SK-N-SH treated with all-trans-retinoic acid at 6 μM for 48 hours (cell line): ENCODE results near the gene CYP2S1.

ENCODE experiments used
- ATAC-seq: fragments of 200-7000 bp; cut with Tn5 transposase; 3 replicates; pipeline ENCODE4 v1.9.1; 2020; ENCODE audit warnings: mild to moderate bottlenecking, moderate library complexity
- ARNTL ChIP-seq: fragments of 450-650 bp; formaldehyde crosslinking; IDR thresholded peaks from 2 replicates; pipeline ENCODE4 v1.5.0; 2020; ENCODE audit warnings: low read depth, mild to moderate bottlenecking, moderate library complexity, borderline replicate concordance
- CSDC2 ChIP-seq: fragments of 250-450 bp; sonication (Bioruptor Pico); IDR thresholded peaks from 2 replicates; pipeline ENCODE4 v1.5.0; 2020; ENCODE audit warnings: mild to moderate bottlenecking, moderate library complexity
- CSRNP3 ChIP-seq: fragments of 250-450 bp; sonication (Bioruptor Pico); IDR thresholded peaks from 2 replicates; pipeline ENCODE4 v1.5.1; 2021; ENCODE audit warnings: mild to moderate bottlenecking, moderate library complexity
- ESRRG ChIP-seq: fragments of 250-450 bp; sonication (Bioruptor Pico); IDR thresholded peaks from 2 replicates; pipeline ENCODE4 v1.6.1; 2021; ENCODE audit warnings: mild to moderate bottlenecking
- GLIS3 ChIP-seq: fragments of 250-450 bp; sonication (Bioruptor Pico); IDR thresholded peaks from 2 replicates; pipeline ENCODE4 v1.5.0; 2020; ENCODE audit warnings: mild to moderate bottlenecking, moderate library complexity
- ISL1 ChIP-seq: fragments of 250-450 bp; sonication (Bioruptor Pico); IDR thresholded peaks from 2 replicates; pipeline ENCODE4 v2.1.2; 2022; ENCODE audit warnings: mild to moderate bottlenecking, moderate library complexity
- OSR1 ChIP-seq: fragments of 250-450 bp; sonication (Bioruptor Pico); IDR thresholded peaks from 2 replicates; pipeline ENCODE4 v1.8.0; 2022; ENCODE audit warnings: moderate library complexity, mild to moderate bottlenecking, inconsistent platforms
- POU6F1 ChIP-seq: fragments of 250-450 bp; sonication (Bioruptor Pico); IDR thresholded peaks from 2 replicates; pipeline ENCODE4 v1.8.0; 2021; ENCODE audit warnings: low read depth, mild to moderate bottlenecking, moderate library complexity, borderline replicate concordance
- PPARA ChIP-seq: fragments of 250-450 bp; sonication (Bioruptor Pico); IDR thresholded peaks from 2 replicates; pipeline ENCODE4 v1.5.0; 2020; ENCODE audit warnings: mild to moderate bottlenecking, borderline replicate concordance
- RARB ChIP-seq: fragments of 250-450 bp; sonication (Bioruptor Pico); IDR thresholded peaks from 2 replicates; pipeline ENCODE4 v1.8.0; 2021; ENCODE audit warnings: mild to moderate bottlenecking, moderate library complexity
- SNAI2 ChIP-seq: fragments of 250-450 bp; sonication (Bioruptor Pico); IDR thresholded peaks from 2 replicates; pipeline ENCODE4 v1.5.0; 2020; ENCODE audit warnings: mild to moderate bottlenecking, moderate library complexity
- TCF4 ChIP-seq: fragments of 250-450 bp; sonication (Bioruptor Pico); IDR thresholded peaks from 2 replicates; pipeline ENCODE4 v1.8.0; 2021; ENCODE audit warnings: mild to moderate bottlenecking, moderate library complexity, borderline replicate concordance
- TSHZ2 ChIP-seq: fragments of 250-450 bp; sonication (Bioruptor Pico); IDR thresholded peaks from 2 replicates; pipeline ENCODE4 v1.5.0; 2020; ENCODE audit warnings: mild to moderate bottlenecking, moderate library complexity
- ZC3H10 ChIP-seq: fragments of 250-450 bp; sonication (Bioruptor Pico); IDR thresholded peaks from 2 replicates; pipeline ENCODE4 v1.5.1; 2021; ENCODE audit warnings: mild to moderate bottlenecking, moderate library complexity
- ZNF565 ChIP-seq: fragments of 450-650 bp; formaldehyde crosslinking; conservative IDR thresholded peaks from 2 replicates; pipeline ENCODE4 v1.5.0; 2020; ENCODE audit warnings: low read depth, mild to moderate bottlenecking, moderate library complexity
- ZNF70 ChIP-seq: fragments of 450-650 bp; formaldehyde crosslinking; IDR thresholded peaks from 2 replicates; pipeline ENCODE4 v1.5.0; 2020; ENCODE audit warnings: mild to moderate bottlenecking, moderate library complexity
- ZNF8 ChIP-seq: fragments of 450-650 bp; formaldehyde crosslinking; IDR thresholded peaks from 2 replicates; pipeline ENCODE4 v1.5.0; 2020; ENCODE audit warnings: mild to moderate bottlenecking, moderate library complexity

CYP2S1 gene

GRCh38 chr19:41238244-41238643 is 45.2 kb downstream of the CYP2S1 start (continued):
- TF ChIP-seq TSHZ2 (no peak), CSRNP3 (CRISPR knock-in tag) (no peak)
- TF ChIP-seq, all 23 proteins: peak for 0

- TF ChIP-seq ZC3H10 (no peak), ESRRG (CRISPR knock-in tag) (no peak), GLIS3 (CRISPR knock-in tag) (no peak), ZNF8 (no peak), SNAI2 (CRISPR knock-in tag) (no peak)
- no peak for ATAC-seq
Observed at GRCh38 chr19:41239363-41239762, 46.3 kb downstream of the CYP2S1 start.

GRCh38 chr19:41239961-41240574 is 47.0 kb downstream of the CYP2S1 start:
- TF ChIP-seq ZNF70 (CRISPR knock-in tag) (no peak), GLIS3 (CRISPR knock-in tag) (no peak), TCF4 (CRISPR knock-in tag) (no peak), ESRRG (CRISPR knock-in tag) (no peak), CSDC2 (CRISPR knock-in tag) (no peak), POU6F1 (CRISPR knock-in tag) (no peak), OSR1 (CRISPR knock-in tag) (no peak), CSRNP3 (CRISPR knock-in tag) (no peak), RARB (CRISPR knock-in tag) (no peak), ZC3H10 (no peak), SNAI2 (CRISPR knock-in tag) (no peak), ZNF565 (CRISPR knock-in tag) (no peak), PPARA (CRISPR knock-in tag) (no peak), ZNF8 (no peak), ISL1 (CRISPR knock-in tag) (no peak)
- ATAC-seq: no peak

GRCh38 chr19:41241859-41242258 is 48.8 kb downstream of the CYP2S1 start:
- ATAC-seq: no peak

More at GRCh38 chr19:41241859-41242258, 48.8 kb downstream of the CYP2S1 start:
- TF ChIP-seq OSR1 (CRISPR knock-in tag): no peak
- no peak for TF ChIP-seq ISL1 (CRISPR knock-in tag)
- TF ChIP-seq RARB (CRISPR knock-in tag): no peak
- TF ChIP-seq POU6F1 (CRISPR knock-in tag): no peak
- TF ChIP-seq ARNTL (CRISPR knock-in tag): no peak
- TF ChIP-seq ZNF70 (CRISPR knock-in tag): no peak
